Measurements from ENCODE around the gene TFEB. TPM values are rescaled to one million over a fixed set of nuclear protein-coding genes. Genes with fewer than 3 reads are reported as not detected.

Gene TFEB
- total RNA-seq, 4 donors from 2014 or later, result 19.0 to 23.3 (median 21.6) TPM

DNA sequence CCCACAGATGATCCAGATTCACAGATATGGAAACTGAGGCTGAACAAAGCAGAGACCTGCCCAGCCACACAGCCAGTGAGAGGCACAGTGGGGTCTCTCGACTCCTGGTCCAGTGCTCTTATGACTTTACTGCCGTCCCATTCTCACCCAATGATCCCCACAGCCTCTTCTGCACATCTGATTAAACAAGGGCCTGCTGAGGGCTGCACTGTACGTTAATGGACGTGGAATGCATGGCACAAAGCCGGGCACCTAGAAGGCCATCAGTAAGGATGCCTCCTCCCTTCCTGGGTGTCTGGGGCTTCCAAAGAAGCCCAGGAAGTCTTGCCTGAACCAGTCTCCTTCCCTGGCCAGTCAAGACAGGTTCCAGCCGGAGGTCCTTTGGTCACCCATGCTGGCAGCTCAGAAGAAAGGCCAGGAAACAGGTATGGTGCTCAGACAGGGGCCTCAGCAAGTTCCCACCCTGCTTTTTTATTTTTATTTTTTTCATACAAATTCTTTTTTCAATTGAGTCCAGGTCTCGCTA is 3.8 kb downstream of the TFEB start:
- no peak for DNase-seq (ENCODE audit: low spot score in 2 of 2)
- Histone ChIP-seq H3K4me3 (no peak overlapping the region), H3K9me3 (no peaks in the 10 kb centered on the region), H3K4me1 (peaks cover 74% of the 10 kb centered on the region), H3K36me3 (no peaks in the 10 kb centered on the region), H3K27me3 (no peaks in the 10 kb centered on the region), H3K27ac (no peak overlapping the region)
- TF ChIP-seq, protein P1, sequence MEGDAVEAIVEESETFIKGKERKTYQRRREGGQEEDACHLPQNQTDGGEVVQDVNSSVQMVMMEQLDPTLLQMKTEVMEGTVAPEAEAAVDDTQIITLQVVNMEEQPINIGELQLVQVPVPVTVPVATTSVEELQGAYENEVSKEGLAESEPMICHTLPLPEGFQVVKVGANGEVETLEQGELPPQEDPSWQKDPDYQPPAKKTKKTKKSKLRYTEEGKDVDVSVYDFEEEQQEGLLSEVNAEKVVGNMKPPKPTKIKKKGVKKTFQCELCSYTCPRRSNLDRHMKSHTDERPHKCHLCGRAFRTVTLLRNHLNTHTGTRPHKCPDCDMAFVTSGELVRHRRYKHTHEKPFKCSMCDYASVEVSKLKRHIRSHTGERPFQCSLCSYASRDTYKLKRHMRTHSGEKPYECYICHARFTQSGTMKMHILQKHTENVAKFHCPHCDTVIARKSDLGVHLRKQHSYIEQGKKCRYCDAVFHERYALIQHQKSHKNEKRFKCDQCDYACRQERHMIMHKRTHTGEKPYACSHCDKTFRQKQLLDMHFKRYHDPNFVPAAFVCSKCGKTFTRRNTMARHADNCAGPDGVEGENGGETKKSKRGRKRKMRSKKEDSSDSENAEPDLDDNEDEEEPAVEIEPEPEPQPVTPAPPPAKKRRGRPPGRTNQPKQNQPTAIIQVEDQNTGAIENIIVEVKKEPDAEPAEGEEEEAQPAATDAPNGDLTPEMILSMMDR (IDR thresholded peaks at IDR 0.05), result no peak
- TF ChIP-seq EP300 (IDR thresholded peaks at IDR 0.05) (no peak), POLR2A (IDR thresholded peaks at IDR 0.05) (no peak), POLR2AphosphoS5 (IDR thresholded peaks at IDR 0.05) (no peak)
- 92% methylated on average over 7 of the region's 7 CpGs for WGBS

DNA sequence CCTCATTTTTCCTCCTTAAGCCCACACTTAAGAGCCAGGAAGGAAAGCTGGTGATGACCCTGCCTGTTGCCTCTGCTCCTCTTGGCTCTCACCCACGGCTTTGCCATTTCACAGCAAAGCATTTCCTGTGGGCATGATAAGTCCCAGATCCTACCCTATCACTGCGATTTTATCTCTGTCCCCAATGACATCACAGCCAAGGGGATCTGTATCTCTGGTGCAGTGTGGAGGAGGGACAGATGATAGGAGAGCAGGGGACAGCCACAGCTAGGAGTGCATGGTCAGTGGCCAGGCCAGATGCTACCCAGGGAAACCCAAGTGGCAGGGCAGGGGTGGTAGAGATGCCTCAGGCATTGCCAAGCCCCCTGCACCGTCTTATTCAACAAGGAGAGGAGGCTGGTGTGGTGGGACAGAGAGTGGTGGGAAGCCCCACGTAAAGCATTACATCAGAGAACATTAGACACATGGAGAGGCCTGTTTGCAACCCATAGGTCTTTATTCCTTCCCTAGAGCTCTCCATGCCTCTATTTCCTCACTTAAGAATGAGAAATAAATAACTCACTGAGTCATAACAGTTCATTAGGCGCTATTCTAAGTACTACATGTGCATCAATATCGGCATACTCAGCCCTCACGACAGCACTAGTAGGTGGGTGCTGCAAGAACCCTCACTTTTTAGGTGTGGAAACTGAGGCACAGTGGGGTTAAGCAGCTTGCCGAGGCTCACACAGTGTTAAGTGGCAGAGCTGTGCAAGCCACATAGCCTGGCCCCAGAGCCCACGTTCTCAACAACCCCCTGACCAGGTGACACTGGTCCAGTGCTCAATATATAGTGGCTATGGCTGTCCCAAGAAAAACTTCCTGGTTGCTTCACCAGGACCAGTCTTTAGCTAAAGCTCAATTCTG is 4.6 kb downstream of the TFEB start:
- no peak overlapping the region for H3K4me3 ChIP-seq
- 69% methylated on average over 9 of the region's 9 CpGs for WGBS
- no peak overlapping the region for H3K27ac ChIP-seq
- H3K9me3 ChIP-seq, result no peaks in the 10 kb centered on the region
- no peaks in the 10 kb centered on the region for H3K27me3 ChIP-seq
- DNase-seq (ENCODE audit: low spot score in 2 of 2), result no peak
- TF ChIP-seq, protein P1 (IDR thresholded peaks at IDR 0.05), result no peak
- no peak for TF ChIP-seq POLR2A (IDR thresholded peaks at IDR 0.05)
- no peak for TF ChIP-seq POLR2AphosphoS5 (IDR thresholded peaks at IDR 0.05)
- TF ChIP-seq EP300 (IDR thresholded peaks at IDR 0.05), result no peak
- H3K36me3 ChIP-seq, result no peaks in the 10 kb centered on the region
- peaks cover 71% of the 10 kb centered on the region for H3K4me1 ChIP-seq

DNA sequence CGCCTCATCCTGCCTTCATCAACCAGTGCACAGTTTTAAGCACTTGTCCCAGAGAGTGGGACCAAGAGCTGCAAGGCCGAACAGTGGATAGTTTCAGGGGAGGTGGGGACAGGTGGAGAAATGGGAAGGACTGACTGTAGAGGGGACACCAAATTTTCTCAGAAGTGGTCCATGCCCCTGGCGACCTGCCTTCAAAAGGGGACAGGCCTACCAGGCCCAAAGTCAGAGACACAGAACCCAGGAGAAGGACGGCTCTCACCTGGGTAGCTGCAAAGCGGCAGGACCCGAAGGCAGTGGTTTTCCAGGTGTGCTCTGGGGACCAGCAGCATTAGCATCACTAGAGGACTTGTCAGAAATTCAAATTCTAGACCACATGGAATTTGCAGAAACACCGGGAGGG is 5.8 kb downstream of the TFEB start:
- no peak for TF ChIP-seq POLR2AphosphoS5 (IDR thresholded peaks at IDR 0.05)
- H3K4me1 ChIP-seq, result peaks cover 74% of the 10 kb centered on the region
- no peak for DNase-seq (ENCODE audit: low spot score in 2 of 2)
- no peaks in the 10 kb centered on the region for H3K9me3 ChIP-seq
- H3K4me3 ChIP-seq, result no peak overlapping the region
- WGBS, result 93% methylated on average over 7 of the region's 7 CpGs
- no peaks in the 10 kb centered on the region for H3K36me3 ChIP-seq
- no peaks in the 10 kb centered on the region for H3K27me3 ChIP-seq
- no peak overlapping the region for H3K27ac ChIP-seq

DNA sequence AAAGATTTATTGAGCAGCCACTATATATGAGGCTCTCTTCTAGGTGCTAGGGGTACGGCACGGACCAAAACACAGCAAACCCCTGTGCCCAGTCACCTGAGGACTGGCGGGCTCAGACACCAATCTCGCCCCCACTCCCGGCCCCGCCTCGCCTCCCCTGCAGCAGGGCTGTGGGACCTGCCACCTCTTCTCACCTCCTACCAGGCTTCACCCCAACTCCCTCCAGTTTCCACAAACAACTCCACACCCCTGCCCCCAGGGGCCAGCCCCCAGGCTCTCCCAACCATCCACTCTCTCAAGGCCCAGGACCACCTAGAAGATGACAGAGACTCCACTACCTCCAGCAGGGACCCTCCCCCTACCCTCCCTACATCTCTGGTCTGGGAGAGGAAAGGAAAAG is 6.5 kb downstream of the TFEB start:
- no peaks in the 10 kb centered on the region for H3K9me3 ChIP-seq
- no peak for DNase-seq (ENCODE audit: low spot score in 2 of 2)
- no peaks in the 10 kb centered on the region for H3K27me3 ChIP-seq
- TF ChIP-seq EP300 (IDR thresholded peaks at IDR 0.05) (no peak), POLR2A (IDR thresholded peaks at IDR 0.05) (no peak), POLR2AphosphoS5 (IDR thresholded peaks at IDR 0.05) (no peak)
- TF ChIP-seq, protein P1 (IDR thresholded peaks at IDR 0.05), result no peak
- no peaks in the 10 kb centered on the region for H3K36me3 ChIP-seq
- H3K27ac ChIP-seq, result peak overlapping the region; percentile 41
- H3K4me3 ChIP-seq, result no peak overlapping the region
- WGBS, result 87% methylated on average over 7 of the region's 7 CpGs
- H3K4me1 ChIP-seq, result peaks cover 77% of the 10 kb centered on the region

DNA sequence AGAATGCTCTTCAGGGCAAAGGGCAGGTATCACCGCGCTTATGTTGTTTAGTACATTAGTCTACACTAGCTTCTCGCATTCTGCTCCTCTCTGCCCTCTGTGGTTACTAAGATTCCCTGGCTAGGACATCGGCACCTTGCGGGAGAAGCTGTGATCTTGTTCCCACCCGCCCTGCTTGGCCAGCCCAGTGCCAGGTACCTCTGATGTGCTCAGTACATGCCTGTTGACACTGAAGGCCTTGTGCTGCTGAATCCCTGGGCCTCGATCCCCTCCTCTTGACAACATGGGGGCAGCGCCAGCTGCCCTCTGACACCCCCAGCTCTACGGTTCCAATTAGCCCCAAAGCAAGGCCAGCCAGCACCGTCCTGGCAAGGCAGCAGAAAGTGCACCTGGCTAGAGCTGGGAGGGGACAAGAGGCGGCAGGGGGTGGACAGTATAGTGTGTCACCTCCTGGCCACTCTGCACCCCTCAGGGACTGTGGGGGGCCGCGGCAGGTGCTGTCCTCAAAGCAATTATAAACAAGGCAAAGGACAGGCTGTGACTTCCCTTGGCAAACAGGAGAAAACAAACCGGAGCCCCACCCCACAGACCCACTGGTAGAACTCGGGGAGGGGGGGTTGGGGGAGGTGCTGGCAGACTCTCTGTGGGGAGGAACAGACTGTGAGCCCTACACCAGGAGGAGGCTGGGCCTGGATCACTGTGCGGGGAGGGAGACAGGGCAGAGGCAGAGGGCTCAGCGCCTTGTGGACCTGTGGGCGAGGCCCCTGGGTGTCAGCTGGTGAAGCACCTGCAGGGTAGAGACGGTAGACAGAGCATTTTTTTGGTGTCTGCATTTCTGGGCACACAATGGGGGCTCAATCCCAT is 7.1 kb downstream of the TFEB start:
- H3K27ac ChIP-seq, result peak overlapping the region; percentile 54
- peaks cover 75% of the 10 kb centered on the region for H3K4me1 ChIP-seq
- peak in 1 of 2 donors; percentile 66 for DNase-seq (ENCODE audit: low spot score in 2 of 2)
- H3K9me3 ChIP-seq, result no peaks in the 10 kb centered on the region
- no peaks in the 10 kb centered on the region for H3K27me3 ChIP-seq
- H3K4me3 ChIP-seq, result no peak overlapping the region
- TF ChIP-seq POLR2A (IDR thresholded peaks at IDR 0.05) (no peak), POLR2AphosphoS5 (IDR thresholded peaks at IDR 0.05) (no peak)
- H3K36me3 ChIP-seq, result no peaks in the 10 kb centered on the region
- WGBS, result 64% methylated on average over 14 of the region's 19 CpGs

DNA sequence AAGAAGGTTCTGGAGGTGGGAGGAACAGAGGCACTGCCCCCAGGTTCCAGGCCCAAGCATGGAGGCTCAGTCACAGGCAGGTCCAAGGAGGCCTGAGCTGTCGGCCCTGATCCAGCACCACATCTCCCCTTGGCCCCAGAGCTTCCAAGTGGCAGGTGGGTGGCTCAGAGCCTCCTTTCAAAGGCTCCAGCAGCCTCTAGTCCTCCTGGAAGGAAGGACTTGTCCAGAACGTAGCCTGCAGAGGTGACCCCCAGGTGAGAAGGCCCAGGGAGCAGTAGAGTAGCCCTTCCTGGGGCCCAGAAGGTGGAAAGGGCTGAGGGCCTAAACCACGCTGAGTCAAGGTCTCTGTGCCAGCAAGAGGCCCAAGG is 7.7 kb downstream of the TFEB start:
- peaks cover 75% of the 10 kb centered on the region for H3K4me1 ChIP-seq

More for the DNA sequence above, 7.7 kb downstream of the TFEB start:
- Histone ChIP-seq H3K36me3 (no peaks in the 10 kb centered on the region), H3K4me3 (no peak overlapping the region), H3K27me3 (no peaks in the 10 kb centered on the region), H3K27ac (peak overlapping the region; percentile 54), H3K9me3 (no peaks in the 10 kb centered on the region)
- WGBS, result no CpG with 5 or more reads among the region's 3 CpGs
- DNase-seq (ENCODE audit: low spot score in 2 of 2), result no peak
- TF ChIP-seq POLR2AphosphoS5 (IDR thresholded peaks at IDR 0.05) (no peak), POLR2A (IDR thresholded peaks at IDR 0.05) (no peak), EP300 (IDR thresholded peaks at IDR 0.05) (no peak)
- TF ChIP-seq, protein P1 (IDR thresholded peaks at IDR 0.05), result no peak
